GM13977 (cell line): ENCODE measurements around the gene UBAC1.
"Not testable (repeated sequence)": the region's sequence is repeated elsewhere in the genome, so short reads cannot be mapped to it uniquely, and the experiment has no call there.

Source experiments
- DNase-seq: peaks from one replicate; pipeline ENCODE4 v3.0.0; 2012; ENCODE audit warnings: low spot score
- in situ Hi-C: fragments of 300-500 bp; cut with MboI; formaldehyde crosslinking; loops from one replicate; pipeline ENCODE4 v1.12.0; 2022; ENCODE audit warnings: low sequenced_read_pairs, low pct_unique_long_range_greater_than_20kb, mixed read lengths, inconsistent platforms; ENCODE audit not compliant: unreplicated experiment
- TF ChIP-seq, protein P1 (sequence below): IDR thresholded peaks from 2 replicates; pipeline ENCODE4 v1.5.1; 2012; ENCODE audit warnings: mild to moderate bottlenecking, control low read depth; ENCODE audit not compliant: insufficient read depth; ENCODE audit errors: extremely low read depth, missing control alignments

UBAC1 gene

GRCh38 chr9:135948446-135948845 is 12.7 kb downstream of the UBAC1 start:
- no peak for DNase-seq
- in situ Hi-C loops, result no loop called here
- TF ChIP-seq, protein P1, sequence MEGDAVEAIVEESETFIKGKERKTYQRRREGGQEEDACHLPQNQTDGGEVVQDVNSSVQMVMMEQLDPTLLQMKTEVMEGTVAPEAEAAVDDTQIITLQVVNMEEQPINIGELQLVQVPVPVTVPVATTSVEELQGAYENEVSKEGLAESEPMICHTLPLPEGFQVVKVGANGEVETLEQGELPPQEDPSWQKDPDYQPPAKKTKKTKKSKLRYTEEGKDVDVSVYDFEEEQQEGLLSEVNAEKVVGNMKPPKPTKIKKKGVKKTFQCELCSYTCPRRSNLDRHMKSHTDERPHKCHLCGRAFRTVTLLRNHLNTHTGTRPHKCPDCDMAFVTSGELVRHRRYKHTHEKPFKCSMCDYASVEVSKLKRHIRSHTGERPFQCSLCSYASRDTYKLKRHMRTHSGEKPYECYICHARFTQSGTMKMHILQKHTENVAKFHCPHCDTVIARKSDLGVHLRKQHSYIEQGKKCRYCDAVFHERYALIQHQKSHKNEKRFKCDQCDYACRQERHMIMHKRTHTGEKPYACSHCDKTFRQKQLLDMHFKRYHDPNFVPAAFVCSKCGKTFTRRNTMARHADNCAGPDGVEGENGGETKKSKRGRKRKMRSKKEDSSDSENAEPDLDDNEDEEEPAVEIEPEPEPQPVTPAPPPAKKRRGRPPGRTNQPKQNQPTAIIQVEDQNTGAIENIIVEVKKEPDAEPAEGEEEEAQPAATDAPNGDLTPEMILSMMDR, result no peak

DNA sequence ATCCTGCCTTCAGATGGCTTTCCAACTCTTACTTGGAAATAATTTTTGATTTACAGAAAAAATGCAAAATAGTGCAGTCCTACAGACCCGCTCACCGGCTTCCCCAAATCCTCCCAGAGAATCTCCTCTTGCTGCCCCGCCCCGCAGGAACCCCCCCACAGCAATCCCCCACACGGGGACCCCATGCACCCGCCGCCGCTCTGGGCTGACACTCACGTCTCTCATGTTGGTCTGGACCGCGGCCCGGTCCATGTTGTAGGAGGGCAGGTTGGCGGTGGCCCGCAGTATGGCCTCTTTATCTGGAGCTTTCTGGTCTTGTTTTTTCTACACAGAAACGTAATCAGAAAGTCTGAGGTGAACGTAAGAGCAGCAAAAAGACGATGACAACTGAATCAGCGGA is 13.6 kb downstream of the UBAC1 start:
- DNase-seq, result no peak
- in situ Hi-C loops, result no loop called here
- TF ChIP-seq, protein P1, result no peak

DNA sequence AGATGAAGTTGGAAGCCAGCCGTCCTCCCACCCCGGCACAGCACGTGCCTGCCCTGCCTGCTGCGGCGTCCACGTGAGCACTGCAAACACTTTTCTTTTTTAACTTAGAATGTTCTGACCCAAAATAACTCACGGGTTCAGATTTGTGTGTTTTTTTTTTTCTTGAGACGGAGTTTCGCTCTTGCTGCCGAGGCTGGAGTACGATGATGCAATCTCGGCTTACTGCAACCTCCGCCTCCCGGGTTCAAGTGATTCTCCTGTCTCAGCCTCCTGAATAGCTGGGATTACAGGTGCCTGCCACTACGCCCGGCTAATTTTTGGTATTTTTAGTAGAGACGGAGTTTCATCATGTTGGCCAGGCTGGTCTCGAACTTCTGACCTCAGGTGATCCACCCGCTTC is 14.1 kb downstream of the UBAC1 start:
- in situ Hi-C loops, DNase-seq: not testable (repeated sequence)

DNA sequence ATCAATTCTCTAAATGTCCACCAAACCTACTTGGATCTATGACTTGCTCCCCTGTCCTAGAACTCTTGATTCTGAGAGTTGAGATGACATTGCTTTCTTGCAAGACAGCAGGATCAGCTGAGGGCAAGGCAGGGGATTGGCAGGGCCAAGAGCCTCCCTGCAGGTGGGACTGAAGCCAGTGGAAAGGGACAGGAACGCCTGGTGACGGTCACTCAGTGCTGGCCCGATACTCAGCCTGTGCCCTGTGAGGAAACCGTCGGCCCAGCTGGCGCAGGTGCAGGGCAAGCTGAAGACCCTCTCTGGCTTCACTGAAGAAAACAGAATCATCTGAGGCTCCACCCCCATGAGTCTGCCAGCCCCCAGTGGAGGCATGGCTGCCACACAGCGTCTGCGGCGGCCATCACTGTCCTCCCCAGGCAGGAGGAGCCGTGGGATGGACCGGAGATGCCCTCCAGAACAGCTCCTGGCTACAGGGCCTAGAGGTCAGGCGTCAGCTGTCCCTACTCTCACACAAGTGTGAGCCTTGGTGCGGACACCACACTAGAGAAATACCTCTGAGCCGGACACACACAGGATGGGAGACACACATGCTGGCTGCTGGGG is 14.7 kb downstream of the UBAC1 start:
- DNase-seq, result no peak
- in situ Hi-C loops, result no loop called here
- TF ChIP-seq, protein P1, result no peak

DNA sequence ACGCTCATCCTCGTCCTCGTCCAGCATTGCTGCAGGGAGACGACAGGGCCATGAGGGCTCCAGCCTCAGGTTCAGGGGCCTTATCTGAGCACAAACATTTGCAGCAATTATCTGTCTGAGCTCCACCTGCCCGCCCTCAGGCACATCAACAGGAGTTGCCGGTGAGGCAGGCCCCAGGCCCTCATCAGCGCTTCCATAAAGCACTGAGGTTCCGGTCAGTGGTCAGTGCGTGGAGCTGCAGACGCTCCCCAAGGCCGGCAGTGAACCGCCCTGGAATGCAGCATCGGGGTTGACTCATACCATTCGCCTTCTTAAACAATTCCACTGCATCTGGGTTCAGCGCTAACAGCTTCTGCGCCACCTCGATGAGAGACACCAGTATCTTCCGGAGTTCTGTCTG is 15.2 kb downstream of the UBAC1 start:
- TF ChIP-seq, protein P1, result no peak
- in situ Hi-C loops, result no loop called here
- DNase-seq, result no peak

DNA sequence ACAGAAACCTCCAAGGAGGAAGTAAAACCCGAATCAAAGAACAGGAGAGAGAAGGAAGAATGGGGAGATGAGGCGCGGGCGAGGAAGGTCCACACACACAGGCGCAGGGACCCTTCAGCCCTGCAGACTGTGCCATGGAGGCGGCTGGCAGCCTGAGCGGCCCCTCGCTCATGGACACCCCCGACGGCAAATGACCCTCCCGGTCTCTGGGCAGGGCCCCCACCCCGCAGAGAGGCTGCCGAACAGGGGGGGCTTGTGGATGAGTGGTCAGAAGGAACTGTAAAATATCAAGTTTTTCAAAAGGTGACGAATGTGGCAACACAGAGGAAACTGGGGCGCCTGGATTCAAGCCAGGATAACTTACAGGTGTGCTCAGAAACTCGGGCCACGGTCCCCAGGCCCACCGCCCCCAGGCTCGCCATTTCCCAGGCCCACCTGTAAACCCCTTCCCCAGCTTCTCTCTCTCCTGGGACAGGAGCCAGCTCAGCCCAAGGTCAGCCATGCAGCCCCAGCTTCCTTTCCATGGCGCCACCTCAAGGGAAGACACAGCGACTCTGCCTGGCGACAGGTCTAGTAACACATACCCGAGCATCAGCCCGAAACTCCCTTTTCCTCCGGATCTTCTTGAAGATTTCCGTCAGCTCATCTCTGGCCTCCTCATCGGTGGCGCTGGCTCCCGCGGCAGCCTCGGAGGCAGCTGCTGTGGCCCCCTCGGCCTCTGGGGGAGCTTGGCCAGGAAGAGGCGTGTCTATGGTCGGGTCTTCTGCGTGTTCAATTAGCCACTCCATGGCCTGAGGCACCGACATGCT is 16.5 kb downstream of the UBAC1 start:
- TF ChIP-seq, protein P1, result no peak
- in situ Hi-C loops, result no loop called here
- no peak for DNase-seq

- in situ Hi-C loops, DNase-seq: not testable (repeated sequence)
Measured at GRCh38 chr9:135943604-135944003, 17.6 kb downstream of the UBAC1 start.
